GM12878 (cell line): Measurements from ENCODE around the gene ATOSB. TPM values are rescaled to one million over a fixed set of nuclear protein-coding genes. Genes with fewer than 3 reads are reported as not detected.

Experiments used
- ATAC-seq: fragments of 200-7000 bp; cut with Tn5 transposase; 3 replicates; pipeline ENCODE4 v1.9.1; 2020; ENCODE audit warnings: mild to moderate bottlenecking, moderate library complexity
- BruUV-seq: library from RNA; stranded (reverse); fragments of 400-500 nt; replicated peaks from 2 replicates; lab custom pipeline; 2021; lab: Mats Ljungman, UMichigan
- CTCF ChIA-PET: fragments of 300-600 bp; sonication (Branson Sonifier 250); formaldehyde crosslinking; extraction: SDS; loops from one replicate; lab custom pipeline; 2021; ENCODE audit warnings: inconsistent platforms; lab: Yijun Ruan, JAX
- POLR2A ChIA-PET: fragments of 350-600 bp; formaldehyde crosslinking; extraction: SDS; loops from one replicate; lab custom pipeline; 2021; ENCODE audit warnings: inconsistent platforms; lab: Charles Lee
- RAD21 ChIA-PET: fragments of 300-600 bp; sonication (Branson Sonifier 250); formaldehyde crosslinking; loops from one replicate; lab custom pipeline; 2023; ENCODE audit warnings: antibody characterized with exemption; ENCODE audit not compliant: unreplicated experiment; lab: Charles Lee
- SMC1A ChIA-PET: fragments of 300-600 bp; sonication (Branson Sonifier 250); formaldehyde crosslinking; loops from one replicate; lab custom pipeline; 2023; ENCODE audit not compliant: unreplicated experiment, uncharacterized antibody; lab: Charles Lee
- DNase-seq: peaks from one replicate; pipeline ENCODE4 v3.0.0-alpha.2; 2011; ENCODE audit warnings: low read depth, low spot score
- FAIRE-seq: peaks from 3 replicates; lab custom pipeline; 2011; peaks lifted over from hg19 to GRCh38; lab: Jason Lieb, UNC
- H2AFZ ChIP-seq: 2 replicates; pipeline ENCODE4 v1.6.0; 2011; ENCODE audit warnings: low read depth, low read length, control low read depth; ENCODE audit not compliant: control insufficient read depth
- H3K27ac ChIP-seq: 2 replicates; pipeline ENCODE4 v1.5.1; 2011; ENCODE audit warnings: control low read depth; ENCODE audit not compliant: control insufficient read depth, insufficient read depth
- H3K27me3 ChIP-seq, 2 experiments: replicated peaks in 1 of 2; 2 replicates each; pipeline versions ENCODE4 v1.6.0 to v1.6.1; 2011; ENCODE audit warnings: low read length in 1 of 2; ENCODE audit not compliant: control insufficient read depth in 2 of 2, insufficient read depth in 2 of 2
- H3K36me3 ChIP-seq, 2 experiments: 2 replicates each; pipeline ENCODE4 v1.5.1; 2011; ENCODE audit warnings: low read length in 1 of 2; ENCODE audit not compliant: control insufficient read depth in 2 of 2, insufficient read depth in 2 of 2
- H3K4me1 ChIP-seq: 2 replicates; pipeline ENCODE4 v1.6.1; 2011; ENCODE audit warnings: mild to moderate bottlenecking, low read length, moderate library complexity, mixed read lengths; ENCODE audit not compliant: control insufficient read depth, insufficient read depth
- H3K4me2 ChIP-seq: 2 replicates; pipeline ENCODE4 v1.6.0; 2011; ENCODE audit warnings: control low read depth; ENCODE audit not compliant: control insufficient read depth, insufficient read depth
- H3K4me3 ChIP-seq: fragments of 200-600 bp; sonication (generic); 2 replicates; pipeline ENCODE4 v1.5.1; 2016
- H3K79me2 ChIP-seq: 2 replicates; pipeline ENCODE4 v1.6.0; 2011; ENCODE audit warnings: low read length; ENCODE audit not compliant: control insufficient read depth, insufficient read depth
- H3K9ac ChIP-seq: 2 replicates; pipeline ENCODE4 v1.8.0; 2011; ENCODE audit warnings: low read length, control low read depth, mixed read lengths; ENCODE audit not compliant: control insufficient read depth, insufficient read depth
- H3K9me3 ChIP-seq: replicated peaks from 3 replicates; pipeline ENCODE4 v1.5.1; 2011; ENCODE audit warnings: mild to moderate bottlenecking, low read length; ENCODE audit not compliant: control insufficient read depth, insufficient read depth
- H4K20me1 ChIP-seq: 2 replicates; pipeline ENCODE4 v1.6.0; 2011; ENCODE audit not compliant: control insufficient read depth, insufficient read depth
- CBX3 ChIP-seq: fragments of 200-600 bp; sonication (generic); IDR thresholded peaks from 2 replicates; pipeline ENCODE4 v1.6.1; 2016; ENCODE audit warnings: low read depth, borderline replicate concordance
- E2F8 ChIP-seq: fragments of 450-650 bp; IDR thresholded peaks from 2 replicates; pipeline ENCODE4 v1.6.1; 2018; ENCODE audit warnings: mild to moderate bottlenecking, low read depth, moderate library complexity; ENCODE audit not compliant: partially characterized antibody
- IKZF1 ChIP-seq: fragments of 450-650 bp; conservative IDR thresholded peaks from 2 replicates; pipeline ENCODE4 v1.6.1; 2017; ENCODE audit warnings: antibody characterized with exemption, mild to moderate bottlenecking
- IKZF2 ChIP-seq, 2 experiments: fragments of 450-650 bp; IDR thresholded peaks; 2 replicates each; pipeline ENCODE4 v1.6.1; 2017; ENCODE audit warnings: mild to moderate bottlenecking in 2 of 2, moderate library complexity in 2 of 2
- MLLT1 ChIP-seq: fragments of 450-650 bp; IDR thresholded peaks from 2 replicates; pipeline ENCODE4 v1.6.1; 2016; ENCODE audit warnings: mild to moderate bottlenecking
- NFXL1 ChIP-seq: fragments of 450-650 bp; IDR thresholded peaks from 2 replicates; pipeline ENCODE4 v1.6.1; 2017; ENCODE audit warnings: antibody characterized with exemption, mild to moderate bottlenecking, borderline replicate concordance
- NR2F1 ChIP-seq: fragments of 450-650 bp; conservative IDR thresholded peaks from 2 replicates; pipeline ENCODE4 v1.6.1; 2017; ENCODE audit warnings: mild to moderate bottlenecking
- POLR2AphosphoS2 ChIP-seq: IDR thresholded peaks from 2 replicates; pipeline ENCODE4 v1.6.1; 2011; ENCODE audit warnings: low read depth, mild to moderate bottlenecking, low read length, improper control_type of control experiment, moderate library complexity
- RAD51 ChIP-seq: fragments of 450-650 bp; IDR thresholded peaks from 2 replicates; pipeline ENCODE4 v1.6.1; 2016; ENCODE audit warnings: moderate library complexity, mild to moderate bottlenecking, inconsistent platforms
- SMAD5 ChIP-seq: IDR thresholded peaks from 2 replicates; pipeline ENCODE4 v1.6.1; 2016; ENCODE audit warnings: antibody characterized with exemption, low read depth
- SPI1 ChIP-seq: IDR thresholded peaks from 2 replicates; pipeline ENCODE4 v1.6.1; 2011; ENCODE audit warnings: low read depth, mild to moderate bottlenecking, low read length, moderate library complexity, borderline replicate concordance; ENCODE audit not compliant: insufficient read depth
- SREBF2 ChIP-seq: IDR thresholded peaks from 2 replicates; pipeline ENCODE4 v1.6.1; 2012; ENCODE audit warnings: mild to moderate bottlenecking, low read length
- SRF ChIP-seq, 2 experiments: IDR thresholded peaks; 2 replicates each; pipeline ENCODE4 v1.6.1; 2011; ENCODE audit warnings: low read depth in 2 of 2, low read length in 2 of 2, mild to moderate bottlenecking in 1 of 2, moderate library complexity in 1 of 2
- SUZ12 ChIP-seq: fragments of 200-600 bp; sonication (generic); IDR thresholded peaks from one replicate; pipeline ENCODE4 v1.6.1; 2018; ENCODE audit warnings: antibody characterized with exemption, mild to moderate bottlenecking; ENCODE audit not compliant: unreplicated experiment
- ZNF687 ChIP-seq: fragments of 450-650 bp; IDR thresholded peaks from 2 replicates; pipeline ENCODE4 v1.6.1; 2017; ENCODE audit warnings: mild to moderate bottlenecking, moderate library complexity
- ZZZ3 ChIP-seq: IDR thresholded peaks from 2 replicates; pipeline ENCODE4 v1.6.1; 2011; ENCODE audit warnings: low read depth; ENCODE audit not compliant: control insufficient read depth, insufficient read length
- WGBS: methylation state at CpG from one replicate; pipeline ENCODE4 v1.1.6; 2016; ENCODE audit warnings: low lambda C conversion rate; ENCODE audit not compliant: insufficient replicate concordance, insufficient coverage; ENCODE audit errors: missing lambda C conversion rate; 5-methylcytosine and 5-hydroxymethylcytosine counted together
- in situ Hi-C: fragments of 300-500 bp; cut with MboI; formaldehyde crosslinking; loops from 9 replicates; pipeline ENCODE4 v1.14.3; 2018; ENCODE audit warnings: mixed read lengths
- intact Hi-C: fragments of 100-400 bp; cut with micrococcal nuclease; formaldehyde crosslinking; loops from one replicate; pipeline ENCODE4 v1.14.2; 2022; ENCODE audit not compliant: unreplicated experiment
- polyA plus RNA-seq, 11 experiments: library from polyadenylated mRNA; depleted of rRNA in 4 of 11; unstranded in 6 of 11; stranded (reverse) in 5 of 11; fragments of >200 nt; fragmentation: Nextera tagmentation in 4 of 11; fragmentation: Illumina TruSeq in 1 of 11; extraction: Ambion mirVana in 4 of 11; extraction: Trizol in 1 of 11; gene quantifications; 1 replicate in 1 of 11; 2 replicates in 10 of 11; pipeline versions ENCODE4 v1.2.1 to v1.2.3, GENCODE V29; 2011 to 2016; ENCODE audit warnings: inconsistent platforms in 2 of 11, missing spikeins in 2 of 11, low read depth in 1 of 11
- total RNA-seq, 4 experiments: library from RNA; depleted of rRNA in 3 of 4; stranded (reverse); fragments of >200 nt in 3 of 4; fragmentation: Illumina TruSeq in 1 of 4; extraction: Trizol in 1 of 4; gene quantifications; 2 replicates each; pipeline versions ENCODE4 v1.2.1 to v1.2.3, GENCODE V29; 2013 to 2021

Gene ATOSB
- total and polyA plus RNA-seq, 10 of the 15 experiments (the other 5 are each of a cell fraction or from before 2014, with no cell fraction given), result 0.60 to 5.4 (median 2.5) TPM

DNA sequence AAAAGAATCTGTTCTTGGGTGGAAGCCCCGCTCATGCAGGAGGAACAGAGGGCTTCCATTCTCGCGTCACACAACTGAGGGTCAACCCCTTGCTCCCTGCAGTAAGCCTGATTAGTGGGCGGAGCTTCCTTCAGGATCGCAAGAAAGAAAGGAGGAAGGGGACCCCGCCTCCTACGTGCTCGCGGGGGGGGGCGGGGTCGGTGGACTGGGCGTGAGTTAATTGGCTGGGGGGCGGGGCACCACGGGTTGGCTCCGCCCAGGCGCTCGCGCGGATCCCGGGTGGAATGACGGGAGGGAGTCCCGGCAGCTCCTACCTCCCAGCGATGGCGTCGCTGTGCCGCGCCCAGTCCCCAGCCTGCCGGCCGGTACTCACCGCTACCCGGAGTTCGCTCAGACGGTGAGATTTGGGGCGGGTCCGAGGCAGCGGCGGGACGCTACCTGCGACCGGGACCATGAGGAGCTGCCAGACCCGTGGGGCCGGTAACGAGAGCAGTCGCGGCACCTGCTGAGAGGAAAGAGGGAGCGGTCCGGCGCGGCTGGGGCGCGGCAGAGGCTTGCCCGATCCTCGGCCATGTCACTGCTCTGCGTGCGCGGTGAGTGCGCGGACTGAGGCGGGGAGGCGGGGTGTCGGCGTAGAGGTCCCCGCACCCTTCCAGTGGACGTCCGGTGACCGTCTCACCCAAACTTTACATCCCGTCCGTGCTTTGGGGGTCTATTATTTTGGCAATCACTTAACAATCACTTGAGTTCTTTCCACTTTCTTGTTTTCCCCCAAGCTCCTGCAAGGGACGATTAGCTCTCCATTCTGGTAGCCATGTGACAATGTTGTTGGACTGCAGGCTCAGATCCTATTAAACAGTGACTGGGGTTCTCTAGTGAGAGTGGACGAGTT is 46.3 kb upstream of the ATOSB start, which contains the start of gene UNC13B:
UNC13B (plus strand) TSS at position 297 of the 892 bp plus-strand sequence; CDS start at position 572, 275 bp downstream.
- peak; percentile 34 for DNase-seq
- CTCF ChIA-PET, result no interaction called here
- RAD21 ChIA-PET, result no interaction called here
- peak within 1 kb of the TSS; percentile 63 for H3K4me3 ChIP-seq
- peak; percentile 89 for ATAC-seq
- peak within 1 kb of the TSS; percentile 85 for H2AFZ ChIP-seq
- in situ Hi-C loops (no loop called here), intact Hi-C loops (no loop called here)
- WGBS, result 26% methylated on average over 48 of the region's 70 CpGs
- H3K9me3 ChIP-seq, result no peaks in the 10 kb centered on the region; the same call in 2 of the 3 replicates
- H4K20me1 ChIP-seq, result no peaks in the 10 kb centered on the region
- no peaks in the 10 kb centered on the region for H3K79me2 ChIP-seq
- H3K36me3 ChIP-seq, result no peaks in the 10 kb centered on the region
- no TSS peak for BruUV-seq
- H3K9ac ChIP-seq, result no peak within 1 kb of the TSS
- no peak for FAIRE-seq
- POLR2A ChIA-PET, result no interaction called here
- peak within 1 kb of the TSS; percentile 79 for H3K4me2 ChIP-seq
- H3K27me3 ChIP-seq, result no peaks in the 10 kb centered on the region
- SMC1A ChIA-PET, result no interaction called here
- no peak within 1 kb of the TSS for H3K27ac ChIP-seq
- H3K4me1 ChIP-seq, result no peaks in the 10 kb centered on the region; the same call in 1 of the 2 replicates
- TF ChIP-seq MLLT1, result no peak
- no peak for TF ChIP-seq E2F8
- TF ChIP-seq RAD51, result no peak
- TF ChIP-seq POLR2AphosphoS2, result no peak
- 0 out of 2 replicates have a peak, but pooled peaks have one; percentile 38 for TF ChIP-seq IKZF1
- no peak for TF ChIP-seq ZNF687
- no peak for TF ChIP-seq SPI1
- TF ChIP-seq SMAD5, result no peak
- TF ChIP-seq ZZZ3, result no peak
- TF ChIP-seq IKZF2 (IDR thresholded peaks at IDR 0.05), result no peak
- no peak for TF ChIP-seq NFXL1
- no peak for TF ChIP-seq CBX3
- TF ChIP-seq SREBF2, result no peak
- no peak for TF ChIP-seq NR2F1
- no peak for TF ChIP-seq SUZ12
- no peak for TF ChIP-seq SRF (IDR thresholded peaks at IDR 0.05; ENCODE audit: low read depth in 2 of 2, low read length in 2 of 2)
